Ovary (tissue), 9 donors: ENCODE results near the gene TRAF3IP1. TPM values are rescaled to one million over a fixed set of nuclear protein-coding genes. Genes with fewer than 3 reads are reported as not detected.

Source experiments
- DNase-seq, 5 donors: peaks; one replicate each; pipeline ENCODE4 v3.0.0-alpha.2; 2019 to 2020
- H3K27ac ChIP-seq, 2 donors: fragments of 200-600 bp; one replicate each; pipeline versions ENCODE4 v1.5.1 to v1.8.0; 2019 to 2022
- H3K27me3 ChIP-seq: fragments of 200-600 bp; one replicate; pipeline ENCODE4 v1.8.0; 2022
- H3K36me3 ChIP-seq: fragments of 200-600 bp; sonication (generic); one replicate; pipeline ENCODE4 v1.5.1; 2019
- H3K4me1 ChIP-seq: one replicate; pipeline ENCODE4 v1.8.1; 2013; ENCODE audit warnings: mild to moderate bottlenecking, moderate library complexity; ENCODE audit not compliant: insufficient read depth
- H3K4me3 ChIP-seq: fragments of 200-600 bp; sonication (generic); one replicate; pipeline ENCODE4 v1.5.1; 2017
- H3K9me3 ChIP-seq, 2 donors: fragments of 200-600 bp in 1 of 2; sonication (generic) in 1 of 2; one replicate each; pipeline versions ENCODE4 v1.5.1 to v1.8.1; 2013 to 2019; ENCODE audit warnings: mild to moderate bottlenecking in 1 of 2, moderate library complexity in 1 of 2
- EP300 ChIP-seq: sonication (generic); formaldehyde crosslinking; IDR thresholded peaks from one replicate; pipeline ENCODE4 v1.6.1; 2017; ENCODE audit warnings: antibody characterized with exemption
- POLR2A ChIP-seq: fragments of 450-650 bp; IDR thresholded peaks from one replicate; pipeline ENCODE4 v1.6.1; 2017; ENCODE audit warnings: antibody characterized with exemption, mild to moderate bottlenecking, moderate library complexity
- WGBS, 3 donors: extraction: QIAGEN DNeasy Blood & Tissue Kit in 1 of 3; methylation state at CpG; one replicate each; pipeline versions ENCODE4 v1.1.5 to v1.1.7; 2013 to 2017; 5-methylcytosine and 5-hydroxymethylcytosine counted together
- intact Hi-C, 4 donors: fragments of 100-400 bp; cut with DNase I; formaldehyde crosslinking; loops; one replicate each; pipeline versions ENCODE4 v1.11.0 to v1.15.1; 2022 to 2023
- polyA plus RNA-seq, 2 donors: library from polyadenylated mRNA; stranded (reverse); fragments of 200-250 nt in 1 of 2; fragments of 350-450 nt in 1 of 2; fragmentation: Illumina TruSeq in 1 of 2; extraction: RNeasy Lipid Tissue Mini Kit (QIAGEN cat#74804) in 1 of 2; gene quantifications; one replicate each; pipeline ENCODE4 v1.2.3, GENCODE V29; 2013 to 2014
- total RNA-seq, 7 donors: library from RNA; depleted of rRNA in 2 of 7; stranded (reverse); fragments of >200 nt in 2 of 7; fragmentation: NEBNext Ultra II Directional in 3 of 7; extraction: Animal tissue kit (Norgen Biotek cat#: 25700) in 3 of 7; gene quantifications; one replicate each; pipeline versions ENCODE4 v1.1.0 to v1.2.4, GENCODE V29; 2016 to 2023
- TF ChIP-seq, protein P1 (sequence below), 3 donors: fragments of 450-650 bp in 2 of 3; fragments of 200-600 bp in 1 of 3; IDR thresholded peaks; one replicate each; pipeline versions ENCODE4 v1.5.1 to v1.8.0; 2016 to 2022; ENCODE audit warnings: antibody characterized with exemption in 3 of 3, mild to moderate bottlenecking in 1 of 3
- donor health status: DM: no; HTN: no; CAD: no; lungs with moderate emphysema.
- donor health status: DM: no; HTN: no; CAD: no.
- donor health status: Bipolar disorder and iron deficiency.
- donor health status: DM: yes; HTN: yes; CAD: no.
- donor health status: DM: no; HTN: no; CAD: no.
- donor health status: DM: yes; HTN: yes; CAD: no.

The TRAF3IP1 gene
- total and polyA plus RNA-seq, 9 donors = 7.0 to 29.2 (median 19.1) TPM

DNA sequence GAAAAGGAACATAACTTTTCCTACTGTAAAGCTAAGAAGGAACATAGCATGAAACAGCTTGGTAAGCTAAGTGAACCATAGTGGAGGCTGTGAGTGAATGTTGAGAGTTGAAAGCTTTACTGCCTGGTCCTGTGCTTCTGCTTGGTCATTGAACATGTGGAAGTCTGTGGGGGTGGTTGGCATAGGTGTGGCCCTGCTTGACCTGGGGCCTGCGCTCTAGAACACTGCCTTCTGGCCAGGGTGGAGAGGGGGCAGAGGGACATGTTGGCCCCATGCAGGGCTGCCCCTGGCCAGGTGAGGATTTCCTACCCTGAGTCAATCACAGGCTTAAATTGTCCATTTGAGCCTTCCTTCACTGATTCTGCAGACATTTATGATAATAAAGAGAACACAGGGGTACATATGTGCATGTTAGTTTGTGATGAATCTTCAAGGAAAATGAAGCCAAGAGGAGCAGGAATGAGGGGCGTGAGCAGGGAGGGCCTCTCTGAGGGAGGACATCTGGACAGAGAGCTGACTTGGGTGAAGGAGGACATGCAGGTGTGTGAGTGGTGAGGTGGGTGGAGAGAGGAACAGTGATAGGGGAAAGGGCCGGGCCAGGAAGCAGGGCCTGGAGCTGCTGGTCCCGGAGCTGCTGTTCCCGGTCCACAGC lies 16.6 kb downstream of the TRAF3IP1 start:
- intact Hi-C loops = no loop called here
- no peak for DNase-seq
- no peak overlapping the region for H3K4me3 ChIP-seq
- no peaks in the 10 kb centered on the region for H3K4me1 ChIP-seq
- H3K36me3 ChIP-seq = no peaks in the 10 kb centered on the region
- no peak overlapping the region for H3K27ac ChIP-seq
- 83 to 87% (median 84%) methylated on average over 5 of the region's 5 CpGs for WGBS, 3 donors
- H3K9me3 ChIP-seq = no peaks in the 10 kb centered on the region
- TF ChIP-seq, protein P1, sequence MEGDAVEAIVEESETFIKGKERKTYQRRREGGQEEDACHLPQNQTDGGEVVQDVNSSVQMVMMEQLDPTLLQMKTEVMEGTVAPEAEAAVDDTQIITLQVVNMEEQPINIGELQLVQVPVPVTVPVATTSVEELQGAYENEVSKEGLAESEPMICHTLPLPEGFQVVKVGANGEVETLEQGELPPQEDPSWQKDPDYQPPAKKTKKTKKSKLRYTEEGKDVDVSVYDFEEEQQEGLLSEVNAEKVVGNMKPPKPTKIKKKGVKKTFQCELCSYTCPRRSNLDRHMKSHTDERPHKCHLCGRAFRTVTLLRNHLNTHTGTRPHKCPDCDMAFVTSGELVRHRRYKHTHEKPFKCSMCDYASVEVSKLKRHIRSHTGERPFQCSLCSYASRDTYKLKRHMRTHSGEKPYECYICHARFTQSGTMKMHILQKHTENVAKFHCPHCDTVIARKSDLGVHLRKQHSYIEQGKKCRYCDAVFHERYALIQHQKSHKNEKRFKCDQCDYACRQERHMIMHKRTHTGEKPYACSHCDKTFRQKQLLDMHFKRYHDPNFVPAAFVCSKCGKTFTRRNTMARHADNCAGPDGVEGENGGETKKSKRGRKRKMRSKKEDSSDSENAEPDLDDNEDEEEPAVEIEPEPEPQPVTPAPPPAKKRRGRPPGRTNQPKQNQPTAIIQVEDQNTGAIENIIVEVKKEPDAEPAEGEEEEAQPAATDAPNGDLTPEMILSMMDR (IDR thresholded peaks at IDR 0.05) = no peak
- TF ChIP-seq EP300 (no peak), POLR2A (no peak)
- no peaks in the 10 kb centered on the region for H3K27me3 ChIP-seq

DNA sequence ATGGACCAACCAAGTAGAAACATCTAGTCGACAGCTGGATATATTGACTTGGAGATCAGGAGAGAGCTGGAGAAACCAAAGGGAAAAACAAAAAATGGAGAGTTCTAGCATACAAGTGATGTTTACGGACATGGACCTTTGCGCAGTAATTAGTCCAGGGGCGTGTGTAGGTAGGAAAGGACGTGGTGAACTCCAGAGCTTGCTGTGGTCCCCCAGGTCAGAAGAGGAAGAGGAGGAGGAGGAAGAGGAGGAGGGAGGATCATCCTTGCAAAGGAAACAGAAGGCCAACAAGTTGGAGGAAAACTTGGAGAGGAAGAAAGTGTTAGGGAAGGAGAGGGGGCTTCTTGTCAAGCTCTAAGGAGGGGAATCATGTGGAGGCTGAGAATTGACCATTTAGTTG lies 17.5 kb downstream of the TRAF3IP1 start:
- no peaks in the 10 kb centered on the region for H3K9me3 ChIP-seq
- H3K27ac ChIP-seq = no peak overlapping the region
- H3K27me3 ChIP-seq = no peaks in the 10 kb centered on the region
- intact Hi-C loops = no loop called here
- TF ChIP-seq, protein P1 (IDR thresholded peaks at IDR 0.05) = no peak
- no peak for TF ChIP-seq POLR2A
- no peak for TF ChIP-seq EP300
- H3K4me1 ChIP-seq = no peaks in the 10 kb centered on the region
- H3K4me3 ChIP-seq = no peak overlapping the region
- no peaks in the 10 kb centered on the region for H3K36me3 ChIP-seq
- WGBS, 3 donors = 87 to 91% (median 90%) methylated on average over 5 of the region's 5 CpGs
- DNase-seq = no peak

- Histone ChIP-seq H3K4me1 (no peaks in the 10 kb centered on the region), H3K27me3 (no peaks in the 10 kb centered on the region), H3K4me3 (no peak overlapping the region), H3K9me3 (no peaks in the 10 kb centered on the region), H3K36me3 (no peaks in the 10 kb centered on the region), H3K27ac (no peak overlapping the region)
- TF ChIP-seq EP300 (no peak), POLR2A (no peak)
- TF ChIP-seq, protein P1 (IDR thresholded peaks at IDR 0.05) = no peak
- DNase-seq = no peak
- WGBS, 3 donors = 82 to 86% (median 86%) methylated on average over 15 of the region's 15 CpGs
- intact Hi-C loops = no loop called here
Observed at GRCh38 chr2:238338710-238339394, 18.5 kb downstream of the TRAF3IP1 start.

GRCh38 chr2:238339395-238339780 lies 19.1 kb downstream of the TRAF3IP1 start:
- no peaks in the 10 kb centered on the region for H3K9me3 ChIP-seq
- no peaks in the 10 kb centered on the region for H3K4me1 ChIP-seq
- DNase-seq = no peak
- TF ChIP-seq, protein P1 (IDR thresholded peaks at IDR 0.05) = no peak
- TF ChIP-seq EP300 (no peak), POLR2A (no peak)
- no peaks in the 10 kb centered on the region for H3K27me3 ChIP-seq
- intact Hi-C loops = no loop called here
- 85 to 92% (median 89%) methylated on average over 11 of the region's 11 CpGs for WGBS, 3 donors
- H3K27ac ChIP-seq = no peak overlapping the region
- no peaks in the 10 kb centered on the region for H3K36me3 ChIP-seq
- no peak overlapping the region for H3K4me3 ChIP-seq
